Testis (tissue), 2 donors: Measurements from ENCODE around the gene HEPHL1.

Experiments used
- CTCF ChIP-seq, 3 experiments: fragments of 450-650 bp in 2 of 3; fragments of 200-600 bp in 1 of 3; sonication (generic) in 1 of 3; IDR thresholded peaks; one replicate each; pipeline ENCODE4 v1.5.1; 2016 to 2019; ENCODE audit warnings: antibody characterized with exemption in 3 of 3, mild to moderate bottlenecking in 2 of 3, moderate library complexity in 1 of 3
- POLR2A ChIP-seq: fragments of 450-650 bp; IDR thresholded peaks from one replicate; pipeline ENCODE4 v1.6.1; 2017; ENCODE audit warnings: antibody characterized with exemption, mild to moderate bottlenecking, moderate library complexity

- TF ChIP-seq CTCF (IDR thresholded peaks at IDR 0.05) (no peak), POLR2A (no peak)
These were observed 127.0 kb downstream of the HEPHL1 start for GRCh38 chr11:94148189-94148588.
